HG02981 (cell line): Measurements from ENCODE around the gene MYOG.

ENCODE experiments used
- ATAC-seq: cut with Tn5 transposase; IDR thresholded peaks from one replicate; pipeline ENCODE4 v1.9.1; 2021; ENCODE audit warnings: mild to moderate bottlenecking, moderate library complexity; ENCODE audit not compliant: unreplicated experiment

Gene MYOG

GRCh38 chr1:203048555-203049051, 37.2 kb downstream of the MYOG start:
- no peak for ATAC-seq

- no peak for ATAC-seq
These were observed 37.7 kb downstream of the MYOG start for GRCh38 chr1:203048086-203048485.

- ATAC-seq = no peak
These were observed 38.7 kb downstream of the MYOG start for GRCh38 chr1:203046984-203047630.

GRCh38 chr1:203045821-203046594, 39.8 kb downstream of the MYOG start:
- ATAC-seq = no peak

- ATAC-seq = no peak
These were observed 40.5 kb downstream of the MYOG start for GRCh38 chr1:203045336-203045735.

GRCh38 chr1:203044546-203045250, 41.1 kb downstream of the MYOG start:
- ATAC-seq = no peak

- no peak for ATAC-seq
These were observed 41.8 kb downstream of the MYOG start for GRCh38 chr1:203043830-203044545.

GRCh38 chr1:203041351-203041932, 44.4 kb downstream of the MYOG start:
- no peak for ATAC-seq

GRCh38 chr1:203040513-203041275, 45.1 kb downstream of the MYOG start:
- no peak for ATAC-seq

- ATAC-seq = no peak
These were observed 46.0 kb downstream of the MYOG start for GRCh38 chr1:203039609-203040512.

- no peak for ATAC-seq
These were observed 46.8 kb downstream of the MYOG start for GRCh38 chr1:203038891-203039608.

- ATAC-seq = no peak
These were observed 47.5 kb downstream of the MYOG start for GRCh38 chr1:203038217-203038741.

GRCh38 chr1:203037509-203038190, 48.2 kb downstream of the MYOG start:
- no peak for ATAC-seq

GRCh38 chr1:203036537-203036936, 49.3 kb downstream of the MYOG start:
- no peak for ATAC-seq

- no peak for ATAC-seq
These were observed 49.7 kb downstream of the MYOG start for GRCh38 chr1:203036135-203036534.

GRCh38 chr1:203035111-203036000, 50.5 kb downstream of the MYOG start:
- no peak for ATAC-seq
